Neural cell (in vitro differentiated cells): ENCODE results near the gene ENDOU. TPM values are rescaled to one million over a fixed set of nuclear protein-coding genes. Genes with fewer than 3 reads are reported as not detected.

Experiments
- H2AFZ ChIP-seq: fragments of 200-600, 300-800 bp; sonication (generic), shearing (Covaris generic); 2 replicates; pipeline ENCODE4 v1.6.0; 2014; ENCODE audit warnings: low read depth, mild to moderate bottlenecking, antibody characterized with exemption, low read length, moderate library complexity
- H3F3A ChIP-seq: fragments of 200-600 bp; shearing (Covaris generic); 2 replicates; pipeline ENCODE4 v1.6.1; 2016; ENCODE audit warnings: mild to moderate bottlenecking, moderate library complexity, mixed read lengths, antibody characterized with exemption, low read length; ENCODE audit not compliant: insufficient read depth, poor library complexity, severe bottlenecking
- H3K27ac ChIP-seq: fragments of 200-600, 300-800 bp; sonication (generic), shearing (Covaris generic); 2 replicates; pipeline ENCODE4 v1.5.1; 2014; ENCODE audit warnings: mild to moderate bottlenecking, low read length, moderate library complexity
- H3K27me3 ChIP-seq: fragments of 300-800, 200-600 bp; sonication (generic), shearing (Covaris generic); 2 replicates; pipeline ENCODE4 v1.6.0; 2014; ENCODE audit warnings: mild to moderate bottlenecking, low read depth, low read length, moderate library complexity; ENCODE audit not compliant: insufficient read depth
- H3K36me3 ChIP-seq: fragments of 300-800, 200-600 bp; sonication (generic), shearing (Covaris generic); 2 replicates; pipeline ENCODE4 v1.5.1; 2014; ENCODE audit warnings: mild to moderate bottlenecking, antibody characterized with exemption, low read length, moderate library complexity; ENCODE audit not compliant: insufficient read depth
- H3K4me2 ChIP-seq: fragments of 300-800, 200-600 bp; sonication (generic), shearing (Covaris generic); 2 replicates; pipeline ENCODE4 v1.6.0; 2014; ENCODE audit warnings: mild to moderate bottlenecking, low read length
- H3K4me3 ChIP-seq: fragments of 300-800, 200-600 bp; sonication (generic), shearing (Covaris generic); 2 replicates; pipeline ENCODE4 v1.5.1; 2014; ENCODE audit warnings: mild to moderate bottlenecking, low read length, moderate library complexity
- H3K79me2 ChIP-seq: fragments of 200-600 bp; shearing (Covaris generic); replicated peaks from 2 replicates; pipeline ENCODE4 v1.6.0; 2014; ENCODE audit warnings: mild to moderate bottlenecking, low read length, moderate library complexity; ENCODE audit not compliant: insufficient read depth
- H3K9ac ChIP-seq: fragments of 300-800, 200-600 bp; sonication (generic), shearing (Covaris generic); 2 replicates; pipeline ENCODE4 v1.6.1; 2016; ENCODE audit warnings: mild to moderate bottlenecking, low read length, mixed read lengths
- H3K9me2 ChIP-seq: fragments of 200-600 bp; shearing (Covaris generic); 2 replicates; pipeline ENCODE4 v1.6.1; 2016; ENCODE audit warnings: mild to moderate bottlenecking, low read length, mixed read lengths; ENCODE audit not compliant: insufficient read depth
- H3K9me3 ChIP-seq: fragments of 200-600, 300-800 bp; sonication (generic), shearing (Covaris generic); 2 replicates; pipeline ENCODE4 v1.6.1; 2016; ENCODE audit warnings: mild to moderate bottlenecking, mixed run types, low read length, moderate library complexity, mixed read lengths
- H4K20me1 ChIP-seq: fragments of 200-600 bp; shearing (Covaris generic); 2 replicates; pipeline ENCODE4 v1.6.1; 2016; ENCODE audit warnings: mild to moderate bottlenecking, mixed run types; ENCODE audit not compliant: insufficient read depth
- EP300 ChIP-seq: fragments of 450-650 bp; conservative IDR thresholded peaks from 2 replicates; pipeline ENCODE4 v1.6.1; 2014; ENCODE audit warnings: antibody characterized with exemption, mild to moderate bottlenecking, moderate library complexity; ENCODE audit not compliant: poor library complexity, severe bottlenecking
- EZH2 ChIP-seq: fragments of 200-600, 300-800 bp; shearing (Covaris generic), sonication (generic); IDR thresholded peaks from 2 replicates; pipeline ENCODE4 v1.6.1; 2014; ENCODE audit warnings: antibody characterized with exemption, low read length, borderline replicate concordance, mild to moderate bottlenecking; ENCODE audit not compliant: insufficient read depth, poor library complexity, severe bottlenecking
- MXI1 ChIP-seq: fragments of 450-650 bp; conservative IDR thresholded peaks from 2 replicates; pipeline ENCODE4 v1.6.1; 2014; ENCODE audit warnings: antibody characterized with exemption, mild to moderate bottlenecking; ENCODE audit not compliant: poor library complexity, severe bottlenecking
- POLR2AphosphoS5 ChIP-seq: IDR thresholded peaks from 2 replicates; pipeline ENCODE4 v1.6.1; 2012
- RAD21 ChIP-seq: fragments of 450-650 bp; conservative IDR thresholded peaks from 2 replicates; pipeline ENCODE4 v1.6.1; 2014; ENCODE audit warnings: antibody characterized with exemption, mild to moderate bottlenecking, moderate library complexity
- TAF1 ChIP-seq: IDR thresholded peaks from 2 replicates; pipeline ENCODE4 v1.6.1; 2012; ENCODE audit warnings: low read depth
- polyA plus RNA-seq: library from polyadenylated mRNA; depleted of rRNA; stranded (reverse); fragments of >200 nt; gene quantifications from 2 replicates; pipeline ENCODE4 v1.2.3, GENCODE V29; 2014
- TF ChIP-seq, protein P1 (sequence below): fragments of 450-650 bp; IDR thresholded peaks from 2 replicates; pipeline ENCODE4 v1.5.1; 2014; ENCODE audit warnings: antibody characterized with exemption, mild to moderate bottlenecking, moderate library complexity; ENCODE audit not compliant: poor library complexity, severe bottlenecking
- TF ChIP-seq, protein P2 (sequence below): IDR thresholded peaks from 2 replicates; pipeline ENCODE4 v1.6.1; 2012; ENCODE audit warnings: borderline replicate concordance

Gene ENDOU
- polyA plus RNA-seq, 1 donor from 2014 or later: not detected

DNA sequence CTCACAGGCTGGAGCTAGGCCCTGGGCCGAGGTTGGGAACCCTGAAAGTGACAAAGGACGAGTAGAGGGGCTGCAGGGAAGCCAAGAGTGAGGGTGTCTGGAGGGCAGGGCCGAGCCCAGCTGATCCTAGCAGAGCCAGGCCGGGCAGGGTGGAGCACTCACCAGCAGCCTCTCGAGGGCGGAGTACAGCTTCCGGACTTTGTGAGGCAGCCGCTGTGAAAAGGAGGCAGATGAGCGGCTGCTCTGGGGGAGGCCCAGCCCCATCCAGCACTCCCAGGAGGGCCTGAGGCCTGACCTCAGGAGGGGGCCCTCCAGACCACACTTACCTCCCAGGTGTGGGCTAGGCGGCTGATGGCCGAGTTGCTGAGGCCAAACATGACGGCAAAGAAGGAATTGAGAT, 14.7 kb upstream of the ENDOU start:
- Histone ChIP-seq H3K9me3 (no peaks in the 10 kb centered on the region), H3K27me3 (no peaks in the 10 kb centered on the region), H3K27ac (no peak overlapping the region), H3K9ac (no peak overlapping the region), H3F3A (no peaks in the 10 kb centered on the region), H3K79me2 (no peaks in the 10 kb centered on the region), H3K36me3 (no peaks in the 10 kb centered on the region), H4K20me1 (no peaks in the 10 kb centered on the region), H2AFZ (no peak overlapping the region), H3K4me2 (no peak overlapping the region), H3K4me3 (no peak overlapping the region), H3K9me2 (no peaks in the 10 kb centered on the region)
- TF ChIP-seq EZH2 (no peak), RAD21 (no peak), EP300 (no peak), POLR2AphosphoS5 (no peak)
- TF ChIP-seq, protein P1, sequence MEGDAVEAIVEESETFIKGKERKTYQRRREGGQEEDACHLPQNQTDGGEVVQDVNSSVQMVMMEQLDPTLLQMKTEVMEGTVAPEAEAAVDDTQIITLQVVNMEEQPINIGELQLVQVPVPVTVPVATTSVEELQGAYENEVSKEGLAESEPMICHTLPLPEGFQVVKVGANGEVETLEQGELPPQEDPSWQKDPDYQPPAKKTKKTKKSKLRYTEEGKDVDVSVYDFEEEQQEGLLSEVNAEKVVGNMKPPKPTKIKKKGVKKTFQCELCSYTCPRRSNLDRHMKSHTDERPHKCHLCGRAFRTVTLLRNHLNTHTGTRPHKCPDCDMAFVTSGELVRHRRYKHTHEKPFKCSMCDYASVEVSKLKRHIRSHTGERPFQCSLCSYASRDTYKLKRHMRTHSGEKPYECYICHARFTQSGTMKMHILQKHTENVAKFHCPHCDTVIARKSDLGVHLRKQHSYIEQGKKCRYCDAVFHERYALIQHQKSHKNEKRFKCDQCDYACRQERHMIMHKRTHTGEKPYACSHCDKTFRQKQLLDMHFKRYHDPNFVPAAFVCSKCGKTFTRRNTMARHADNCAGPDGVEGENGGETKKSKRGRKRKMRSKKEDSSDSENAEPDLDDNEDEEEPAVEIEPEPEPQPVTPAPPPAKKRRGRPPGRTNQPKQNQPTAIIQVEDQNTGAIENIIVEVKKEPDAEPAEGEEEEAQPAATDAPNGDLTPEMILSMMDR: no peak

DNA sequence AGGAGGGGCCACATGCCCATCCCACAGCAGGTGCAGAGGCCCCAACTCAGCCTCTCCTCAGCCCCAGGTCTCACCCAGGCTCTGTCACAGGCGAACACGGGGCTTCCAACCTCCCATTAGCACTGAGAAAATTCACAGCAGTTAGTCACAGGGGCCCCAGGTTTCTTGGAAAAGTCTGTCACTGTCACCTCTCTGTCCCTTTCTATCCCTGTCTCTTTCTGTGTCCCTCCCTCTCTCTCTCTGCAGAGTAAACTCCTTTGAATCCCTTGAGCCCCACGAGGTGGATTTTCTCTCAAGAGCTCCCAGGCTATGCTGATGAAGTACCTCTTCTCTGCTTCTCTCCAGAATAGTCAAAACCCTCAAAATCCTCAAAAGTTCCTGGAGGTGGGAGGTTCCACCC, 14.0 kb upstream of the ENDOU start:
- H3K27ac ChIP-seq: no peak overlapping the region
- no peak overlapping the region for H3K4me2 ChIP-seq
- H3K36me3 ChIP-seq: no peaks in the 10 kb centered on the region
- H3K27me3 ChIP-seq: no peaks in the 10 kb centered on the region
- no peaks in the 10 kb centered on the region for H4K20me1 ChIP-seq
- H3K9me3 ChIP-seq: no peaks in the 10 kb centered on the region
- no peaks in the 10 kb centered on the region for H3K9me2 ChIP-seq
- no peak overlapping the region for H3K9ac ChIP-seq
- TF ChIP-seq, protein P2, sequence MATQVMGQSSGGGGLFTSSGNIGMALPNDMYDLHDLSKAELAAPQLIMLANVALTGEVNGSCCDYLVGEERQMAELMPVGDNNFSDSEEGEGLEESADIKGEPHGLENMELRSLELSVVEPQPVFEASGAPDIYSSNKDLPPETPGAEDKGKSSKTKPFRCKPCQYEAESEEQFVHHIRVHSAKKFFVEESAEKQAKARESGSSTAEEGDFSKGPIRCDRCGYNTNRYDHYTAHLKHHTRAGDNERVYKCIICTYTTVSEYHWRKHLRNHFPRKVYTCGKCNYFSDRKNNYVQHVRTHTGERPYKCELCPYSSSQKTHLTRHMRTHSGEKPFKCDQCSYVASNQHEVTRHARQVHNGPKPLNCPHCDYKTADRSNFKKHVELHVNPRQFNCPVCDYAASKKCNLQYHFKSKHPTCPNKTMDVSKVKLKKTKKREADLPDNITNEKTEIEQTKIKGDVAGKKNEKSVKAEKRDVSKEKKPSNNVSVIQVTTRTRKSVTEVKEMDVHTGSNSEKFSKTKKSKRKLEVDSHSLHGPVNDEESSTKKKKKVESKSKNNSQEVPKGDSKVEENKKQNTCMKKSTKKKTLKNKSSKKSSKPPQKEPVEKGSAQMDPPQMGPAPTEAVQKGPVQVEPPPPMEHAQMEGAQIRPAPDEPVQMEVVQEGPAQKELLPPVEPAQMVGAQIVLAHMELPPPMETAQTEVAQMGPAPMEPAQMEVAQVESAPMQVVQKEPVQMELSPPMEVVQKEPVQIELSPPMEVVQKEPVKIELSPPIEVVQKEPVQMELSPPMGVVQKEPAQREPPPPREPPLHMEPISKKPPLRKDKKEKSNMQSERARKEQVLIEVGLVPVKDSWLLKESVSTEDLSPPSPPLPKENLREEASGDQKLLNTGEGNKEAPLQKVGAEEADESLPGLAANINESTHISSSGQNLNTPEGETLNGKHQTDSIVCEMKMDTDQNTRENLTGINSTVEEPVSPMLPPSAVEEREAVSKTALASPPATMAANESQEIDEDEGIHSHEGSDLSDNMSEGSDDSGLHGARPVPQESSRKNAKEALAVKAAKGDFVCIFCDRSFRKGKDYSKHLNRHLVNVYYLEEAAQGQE: no peak
- TF ChIP-seq MXI1: no peak
- TF ChIP-seq POLR2AphosphoS5: no peak
- TF ChIP-seq TAF1: no peak
- TF ChIP-seq, protein P1: no peak
- no peak for TF ChIP-seq EP300
- no peaks in the 10 kb centered on the region for H3K79me2 ChIP-seq
- H2AFZ ChIP-seq: no peak overlapping the region
- H3K4me3 ChIP-seq: no peak overlapping the region
- no peaks in the 10 kb centered on the region for H3F3A ChIP-seq
